Middle frontal gyrus (tissue), 1 donor: ENCODE results near the gene PTCH1.

ENCODE experiments used
- DNase-seq: peaks from one replicate; pipeline ENCODE4 v3.0.0-alpha.2; 2015; ENCODE audit warnings: low spot score; ENCODE audit errors: extremely low spot score

The PTCH1 gene

DNA sequence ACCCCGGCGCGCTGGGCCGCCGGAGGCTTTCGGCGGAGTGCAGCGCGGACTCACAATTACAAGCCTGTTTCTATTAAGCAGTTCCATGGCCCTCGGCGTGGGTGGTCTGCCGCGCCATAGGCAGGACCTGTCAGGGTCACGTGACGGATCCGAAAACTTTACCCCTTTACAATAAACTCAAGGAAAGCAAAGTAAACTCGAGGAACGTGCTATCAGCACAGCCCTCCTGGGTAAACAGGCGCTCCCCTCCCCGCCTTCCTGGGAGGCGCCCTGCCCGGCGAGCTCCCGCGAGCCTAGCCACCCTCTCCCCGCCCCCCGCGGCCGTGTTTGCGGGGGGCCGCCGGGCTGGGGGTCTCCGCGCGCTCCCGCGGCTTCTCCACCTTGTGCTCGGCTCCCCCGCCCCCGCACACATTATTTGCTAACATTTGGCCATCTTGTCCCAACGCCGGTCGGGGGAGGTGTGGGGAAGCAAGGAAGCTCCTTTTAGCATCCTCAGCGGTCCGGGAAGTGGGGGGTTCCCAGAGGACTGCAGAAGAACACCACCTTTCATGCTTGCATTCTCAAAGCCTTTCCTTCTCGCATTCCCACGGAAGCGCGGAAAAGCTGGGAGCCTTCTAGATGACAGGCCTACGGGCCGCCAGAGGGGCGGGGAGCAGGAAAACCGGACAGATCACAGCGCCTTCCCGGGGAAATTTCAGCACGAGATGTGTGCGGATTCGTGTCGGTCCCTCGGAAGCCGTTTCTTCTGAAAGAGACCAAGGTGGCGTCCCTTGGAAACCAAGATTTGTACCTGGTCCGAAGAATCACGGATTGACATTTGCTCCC lies at the start of gene PTCH1:
Gene PTCH1 (minus strand): TSS at position 238 of the 825 bp plus-strand sequence.
- DNase-seq: peak; percentile 14

- DNase-seq: no peak
Observed at GRCh38 chr9:95565982-95566381, 49.2 kb upstream of the PTCH1 start.

DNA sequence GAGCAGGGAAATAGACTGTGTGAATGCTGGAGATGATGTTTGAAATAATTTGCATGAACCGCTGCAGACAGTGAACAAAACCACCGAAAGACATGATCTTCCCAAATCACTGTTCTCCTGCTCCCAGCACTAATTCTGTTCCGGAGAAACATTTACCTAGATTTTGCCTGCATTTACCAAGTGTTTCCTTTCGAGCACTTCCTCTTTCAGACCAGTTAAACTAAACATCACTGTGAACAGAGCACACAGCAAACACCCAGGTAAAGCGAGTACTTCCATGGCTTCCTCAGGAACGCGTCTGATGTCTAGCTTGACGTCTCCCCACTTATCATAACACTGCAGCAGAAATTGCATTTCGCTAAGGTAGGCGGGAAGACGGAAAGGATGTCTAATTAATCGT lies 45.1 kb upstream of the PTCH1 start:
- DNase-seq: no peak

- DNase-seq: no peak
Observed at GRCh38 chr9:95557142-95557541, 40.4 kb upstream of the PTCH1 start.

DNA sequence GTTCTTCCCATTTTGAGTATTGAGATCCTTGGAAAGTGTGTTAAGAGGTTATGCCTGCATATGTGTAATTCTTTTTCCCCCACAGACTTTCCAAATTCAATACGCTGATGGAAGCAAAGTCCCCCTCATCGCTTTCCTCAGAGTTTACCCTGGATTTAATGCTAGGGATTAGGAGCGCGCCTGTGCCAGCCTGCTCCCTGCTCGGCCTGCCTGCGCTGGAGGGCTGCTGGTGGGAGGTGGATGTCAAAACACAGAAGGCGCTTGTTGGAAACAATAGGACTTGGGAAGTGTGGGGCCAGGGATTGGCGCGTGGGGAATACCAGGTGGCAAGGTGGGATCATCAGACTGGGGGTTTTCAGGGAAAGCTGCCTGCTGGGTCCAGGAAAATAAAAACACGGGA lies 39.8 kb upstream of the PTCH1 start:
- no peak for DNase-seq

DNA sequence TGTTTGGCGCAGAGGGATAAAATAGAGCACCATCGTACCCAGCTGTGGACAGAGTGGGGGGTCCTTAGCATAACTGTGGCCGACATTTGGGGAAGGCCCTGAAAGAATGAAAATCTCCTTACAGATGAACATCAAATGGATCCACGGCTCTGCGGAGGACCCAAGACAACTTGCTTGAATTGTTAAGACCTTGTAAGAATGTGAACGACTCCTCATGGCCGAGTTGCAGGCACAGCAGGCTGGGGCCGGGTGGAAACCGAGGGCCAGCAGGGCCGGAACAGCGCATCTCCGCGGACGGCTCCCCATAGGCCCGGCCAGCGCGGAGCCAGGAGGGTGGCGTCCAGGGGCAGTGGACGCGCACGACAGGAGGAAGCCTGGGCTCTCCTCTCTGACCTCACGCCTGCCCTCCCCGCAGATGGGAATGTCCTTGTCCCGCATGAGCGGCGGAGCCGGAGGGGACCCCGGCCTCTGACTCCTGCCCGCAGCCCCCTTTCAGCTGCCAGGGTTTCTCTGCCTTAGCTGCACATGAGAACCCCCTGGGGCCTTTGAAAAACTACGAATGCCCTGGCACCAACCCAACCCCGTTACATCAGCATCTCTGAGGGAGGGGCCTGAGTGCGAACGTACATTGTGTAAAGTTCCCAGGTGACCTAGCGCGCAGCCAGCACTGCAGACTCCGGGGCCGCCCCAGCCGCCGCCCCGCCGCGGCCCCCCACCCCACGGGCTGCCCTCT lies 36.2 kb upstream of the PTCH1 start:
- no peak for DNase-seq

DNA sequence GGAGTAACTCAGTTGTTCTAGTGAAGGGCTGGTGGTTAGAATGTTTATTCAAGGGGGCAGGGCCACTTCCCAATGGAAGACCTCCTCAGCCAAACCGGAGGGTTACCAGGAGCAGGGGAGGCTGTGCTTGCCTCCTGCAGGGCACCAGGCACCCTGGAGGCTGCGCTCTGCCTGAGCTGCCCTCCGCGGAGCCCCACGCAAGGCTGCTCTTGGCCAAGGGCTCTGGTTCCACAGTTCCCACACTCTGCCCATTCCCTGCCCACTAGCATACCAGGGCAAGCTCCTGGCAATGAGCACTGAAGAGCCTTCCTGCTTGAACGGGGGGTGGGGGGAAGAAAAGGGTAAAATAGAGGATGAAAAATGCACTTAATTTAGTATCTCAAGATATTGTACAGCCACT lies 35.5 kb upstream of the PTCH1 start:
- DNase-seq: no peak

DNA sequence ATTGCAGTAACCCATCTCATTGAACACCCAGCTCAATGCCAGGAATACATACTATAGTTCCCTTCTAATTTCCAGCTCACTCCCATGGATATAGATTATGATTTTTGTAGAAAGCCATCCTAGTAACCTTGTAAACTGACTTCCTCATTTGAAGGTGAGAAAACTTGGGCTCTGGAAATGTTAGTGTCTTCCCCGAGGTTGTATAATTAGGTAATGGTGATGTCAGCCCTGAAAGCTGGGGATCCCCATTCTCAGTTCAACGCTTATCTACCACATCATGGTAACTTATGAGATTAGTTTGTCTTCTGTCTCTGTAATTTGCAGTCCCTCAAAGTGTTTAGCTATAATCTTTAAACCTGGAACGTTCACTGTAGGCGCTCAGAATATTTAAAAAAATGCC lies 34.6 kb upstream of the PTCH1 start:
- no peak for DNase-seq

DNA sequence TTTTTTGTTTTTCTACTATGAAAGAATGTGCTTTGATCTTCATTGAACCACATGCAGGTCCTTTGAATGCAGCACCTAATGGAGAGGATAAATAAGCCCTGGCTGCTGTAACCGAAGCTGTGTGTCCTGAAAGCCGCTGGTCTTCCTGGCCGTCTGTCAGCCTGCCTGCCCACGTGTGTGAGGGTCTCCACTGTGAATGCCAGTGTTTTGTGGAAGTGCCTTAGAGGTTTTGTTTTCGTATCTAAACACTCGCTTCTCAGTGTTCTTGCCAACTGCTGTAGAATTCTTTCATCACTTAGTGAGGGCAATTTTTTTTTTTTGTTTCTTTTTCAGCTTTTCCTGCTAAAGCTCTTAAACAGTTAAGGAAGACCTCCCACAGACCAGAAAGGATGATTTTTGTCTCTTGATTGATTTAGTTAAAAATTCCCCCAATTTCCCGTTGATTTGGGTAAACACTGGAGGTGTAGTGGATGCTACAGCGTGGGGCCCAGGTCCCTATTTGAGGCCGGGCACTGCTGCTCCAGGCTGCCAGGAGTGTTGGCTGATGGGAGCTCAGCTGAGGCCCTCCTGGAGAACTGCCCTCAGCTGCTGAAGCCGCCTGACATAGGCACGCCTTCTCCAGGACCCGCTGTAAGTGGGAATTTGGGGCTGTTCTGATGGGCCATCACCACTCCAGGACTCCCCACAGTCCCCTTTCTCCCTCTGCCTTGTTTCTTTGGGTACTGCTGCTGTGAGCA lies 29.2 kb upstream of the PTCH1 start:
- no peak for DNase-seq

GRCh38 chr9:95533996-95534680 lies 17.4 kb upstream of the PTCH1 start:
- DNase-seq: no peak

DNA sequence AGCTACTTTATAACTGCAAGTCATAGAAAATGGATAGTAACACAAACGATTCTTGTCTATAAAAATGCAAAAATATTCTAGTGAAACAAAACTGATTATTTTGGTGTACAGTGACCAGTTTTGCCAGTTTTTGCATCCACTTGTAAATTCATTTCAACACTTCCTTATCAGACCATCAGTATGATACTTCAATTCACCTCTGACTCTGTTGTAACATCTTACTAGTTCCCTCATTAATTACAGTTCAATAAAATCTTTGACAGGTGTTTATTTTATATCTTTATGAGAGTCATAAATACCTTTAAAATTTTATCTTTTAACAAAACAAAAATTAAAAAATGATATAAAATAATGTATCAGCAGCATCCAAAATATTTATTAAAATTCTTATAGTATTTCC lies 13.1 kb upstream of the PTCH1 start:
- DNase-seq: no peak

DNA sequence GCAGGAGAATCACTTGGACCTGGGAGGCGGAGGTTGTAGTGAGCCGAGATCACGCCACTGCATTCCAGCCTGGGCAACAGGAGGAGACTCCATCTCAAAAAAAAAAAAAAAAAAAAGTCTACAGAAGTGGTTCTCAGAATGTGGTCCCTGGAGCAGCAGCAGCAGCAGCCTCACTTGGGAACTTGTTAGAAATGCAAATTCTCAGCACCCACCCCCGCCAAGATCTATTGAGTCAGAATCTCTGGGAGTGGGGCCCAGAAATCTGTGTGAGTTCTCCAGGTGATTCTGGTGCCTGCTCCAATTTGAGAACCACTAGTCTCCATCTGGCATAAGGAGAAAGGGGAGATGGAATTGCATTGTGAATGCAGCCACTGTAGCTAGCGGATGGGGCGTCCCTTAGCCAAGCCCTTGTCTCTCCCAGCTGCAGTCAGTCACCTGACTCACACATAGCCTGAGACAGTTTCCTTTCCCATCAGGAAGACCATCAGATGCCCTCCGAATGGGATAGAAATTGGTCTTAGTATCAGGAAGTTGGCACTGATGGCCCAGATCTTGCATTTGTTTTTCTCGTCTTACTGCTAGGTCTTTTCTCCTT lies 12.2 kb upstream of the PTCH1 start:
- peak; percentile 42 for DNase-seq

- no peak for DNase-seq
Observed at GRCh38 chr9:95522871-95523370, 6.2 kb upstream of the PTCH1 start.

- DNase-seq: no peak
Observed at GRCh38 chr9:95521699-95522098, 4.9 kb upstream of the PTCH1 start.

- no peak for DNase-seq
Observed at GRCh38 chr9:95517559-95518425, 1.0 kb upstream of the PTCH1 start.

DNA sequence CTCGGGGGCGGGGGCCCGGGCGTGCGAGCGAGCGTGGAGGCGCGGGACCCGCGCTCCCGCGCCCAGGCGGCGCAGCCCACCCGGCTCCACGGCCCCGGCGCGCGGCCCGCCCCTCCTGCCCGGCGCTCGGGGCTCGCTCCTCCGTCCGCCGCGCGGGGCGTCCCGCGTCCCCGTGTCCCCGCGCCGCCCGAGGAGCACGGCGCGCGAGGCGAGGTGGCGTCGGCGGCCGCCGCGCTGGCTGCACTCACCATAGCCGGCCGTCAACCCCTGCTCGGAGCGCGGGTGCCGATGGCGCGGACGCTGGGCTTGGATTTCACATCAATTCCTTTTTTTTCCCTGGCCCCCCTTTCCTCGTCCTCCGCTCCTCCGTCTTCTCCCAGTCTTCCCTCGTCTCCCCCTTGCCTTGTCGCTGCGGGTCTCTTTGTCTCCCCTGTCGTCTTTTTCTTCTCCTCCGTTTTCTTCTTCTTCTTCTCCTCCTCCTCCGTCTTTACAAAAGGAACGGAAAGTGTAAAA lies 494 bp downstream of the PTCH1 start:
- no peak for DNase-seq

- no peak for DNase-seq
Observed at GRCh38 chr9:95515272-95516113, 1.3 kb downstream of the PTCH1 start.

GRCh38 chr9:95514342-95514741 lies 2.4 kb downstream of the PTCH1 start:
- DNase-seq: no peak

- DNase-seq: no peak
Observed at GRCh38 chr9:95513711-95514110, 3.1 kb downstream of the PTCH1 start.
